ENCODE measurements around the gene CSF2.
"Not testable (repeated sequence)": the region's sequence is repeated elsewhere in the genome, so short reads cannot be mapped to it uniquely, and the experiment has no call there.

CSF2 gene

GRCh38 chr5:132105688-132106087 is 32.1 kb downstream of the CSF2 start:
- in situ Hi-C loops (cut with MboI; ENCODE audit: low sequenced_read_pairs): no loop called here

DNA sequence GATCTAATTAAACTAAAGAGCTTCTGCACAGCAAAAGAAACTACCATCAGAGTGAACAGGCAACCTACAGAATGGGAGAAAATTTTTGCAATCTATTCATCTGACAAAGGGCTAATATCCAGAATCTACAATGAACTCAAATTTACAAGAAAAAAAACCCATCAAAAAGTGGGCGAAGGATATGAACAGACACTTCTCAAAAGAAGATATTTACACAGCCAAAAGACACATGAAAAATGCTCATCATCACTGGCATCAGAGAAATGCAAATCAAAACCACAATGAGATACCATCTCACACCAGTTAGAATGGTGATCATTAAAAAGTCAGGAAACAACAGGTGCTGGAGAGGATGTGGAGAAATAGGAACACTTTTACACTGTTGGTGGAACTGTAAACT is 34.9 kb downstream of the CSF2 start:
- in situ Hi-C loops (cut with MboI; ENCODE audit: low sequenced_read_pairs): not testable (repeated sequence)

- in situ Hi-C loops (cut with MboI; ENCODE audit: low sequenced_read_pairs): not testable (repeated sequence)
Measured at GRCh38 chr5:132108957-132109356, 35.4 kb downstream of the CSF2 start.

- in situ Hi-C loops (cut with MboI; ENCODE audit: low sequenced_read_pairs): no loop called here
Measured at GRCh38 chr5:132109494-132110053, 36.0 kb downstream of the CSF2 start.

DNA sequence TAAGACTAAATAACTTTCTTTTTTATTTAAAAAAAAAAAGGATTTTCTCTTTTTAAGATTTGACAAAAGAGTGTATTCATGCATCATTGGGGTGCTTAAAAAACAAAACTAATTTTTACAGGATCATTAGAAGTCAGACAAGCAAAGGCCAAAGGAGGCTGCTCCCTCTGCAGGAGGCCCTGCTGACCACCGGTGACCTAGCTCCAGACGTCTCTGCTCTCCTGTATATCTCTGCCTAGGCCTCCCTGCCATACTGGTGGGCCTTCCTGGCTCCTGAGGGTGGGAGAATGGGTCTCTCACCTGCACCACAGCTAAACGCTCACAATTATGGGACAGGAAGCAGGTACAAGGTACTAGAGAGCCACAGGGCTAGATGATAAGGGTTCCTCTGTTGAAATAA is 36.6 kb downstream of the CSF2 start:
- in situ Hi-C loops (cut with MboI; ENCODE audit: low sequenced_read_pairs): no loop called here

DNA sequence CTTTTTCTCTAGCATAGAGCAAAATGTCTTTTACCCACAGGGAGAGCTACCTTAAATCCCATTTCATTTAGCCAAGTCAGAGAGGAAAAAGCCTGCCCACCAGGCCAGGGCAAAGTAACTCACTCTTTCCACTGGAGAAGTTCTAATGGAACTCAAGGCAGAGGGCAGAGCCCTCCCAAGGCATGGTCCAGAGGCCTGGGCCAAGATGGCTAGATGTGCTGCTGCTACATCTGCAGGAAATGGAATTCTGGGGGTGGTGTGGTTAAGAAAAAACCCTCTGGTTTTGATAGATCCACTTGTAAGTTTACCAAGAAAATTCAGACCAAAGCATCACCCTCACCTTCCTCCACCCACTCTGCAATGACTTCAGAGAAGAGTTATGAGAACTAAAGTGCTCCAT is 37.3 kb downstream of the CSF2 start:
- in situ Hi-C loops (cut with MboI; ENCODE audit: low sequenced_read_pairs): no loop called here

GRCh38 chr5:132112111-132112510 is 38.5 kb downstream of the CSF2 start:
- in situ Hi-C loops (cut with MboI; ENCODE audit: low sequenced_read_pairs): no loop called here

DNA sequence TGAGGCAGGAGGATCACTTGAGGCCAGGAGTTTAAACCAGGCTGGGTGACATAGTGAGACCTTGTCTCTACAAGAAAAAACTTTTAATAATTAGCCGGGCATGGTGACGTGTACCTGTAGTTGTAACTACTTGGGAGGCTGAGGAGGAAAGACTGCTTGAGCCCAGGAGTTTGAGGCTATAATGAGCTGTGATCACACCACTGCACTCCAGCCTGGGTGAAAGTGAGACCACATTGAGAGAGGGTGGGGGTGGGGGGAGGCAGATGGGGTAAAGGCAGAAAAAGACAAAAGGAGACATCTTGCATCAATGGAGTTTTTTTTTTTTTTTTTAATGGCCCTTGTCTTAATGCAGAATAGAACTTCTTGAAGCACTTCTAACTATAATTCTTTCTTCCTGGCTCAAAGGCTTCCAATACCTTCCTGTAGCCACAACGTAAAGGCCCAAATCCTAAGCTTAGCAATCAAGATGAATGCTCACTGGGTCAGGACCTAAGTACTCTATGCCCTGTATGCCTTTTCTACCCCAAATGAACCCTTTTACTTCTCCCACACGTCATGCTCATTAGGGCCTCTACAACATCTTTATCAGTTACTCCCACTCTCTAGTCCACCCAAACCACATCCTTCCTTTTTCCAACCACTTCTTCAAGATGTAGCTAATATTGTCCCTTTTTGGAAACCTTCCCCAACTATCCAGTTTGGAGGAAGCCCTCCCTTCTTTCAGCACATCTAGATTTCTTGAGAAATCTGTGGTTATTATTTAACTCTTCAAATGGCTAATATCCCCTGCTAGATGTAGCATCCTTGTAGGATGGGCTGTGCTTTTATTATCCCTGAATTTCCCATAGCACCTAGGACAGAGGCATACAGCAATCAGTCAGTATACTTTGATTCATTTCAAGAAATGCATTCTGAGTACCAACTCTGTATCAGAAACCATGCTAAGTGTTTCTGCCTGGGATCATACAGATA is 40.8 kb downstream of the CSF2 start:
- in situ Hi-C loops (cut with MboI; ENCODE audit: low sequenced_read_pairs): no loop called here

DNA sequence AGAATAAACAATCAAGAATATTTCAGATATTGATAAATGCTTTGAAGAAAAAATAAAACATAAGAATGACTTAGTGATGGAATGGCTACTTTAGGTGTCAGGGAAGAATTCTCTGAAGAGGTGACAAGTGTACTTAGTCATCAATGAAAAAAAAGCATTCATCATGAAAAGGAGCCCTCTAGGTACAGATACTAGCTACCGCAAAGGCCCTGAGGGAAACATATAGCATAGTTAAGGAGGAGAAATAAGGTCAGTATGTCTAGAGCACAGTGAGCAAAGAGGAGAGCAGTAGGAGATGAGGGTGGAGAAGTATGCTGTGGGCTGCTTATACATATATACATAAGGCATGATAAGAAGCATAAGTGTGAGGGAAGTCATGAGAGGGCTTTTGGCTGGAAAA is 41.8 kb downstream of the CSF2 start:
- in situ Hi-C loops (cut with MboI; ENCODE audit: low sequenced_read_pairs): no loop called here

- in situ Hi-C loops (cut with MboI; ENCODE audit: low sequenced_read_pairs): no loop called here
Measured at GRCh38 chr5:132116072-132116471, 42.5 kb downstream of the CSF2 start.

GRCh38 chr5:132116909-132117489 is 43.4 kb downstream of the CSF2 start:
- in situ Hi-C loops (cut with MboI; ENCODE audit: low sequenced_read_pairs): not testable (repeated sequence)

GRCh38 chr5:132120717-132121116 is 47.1 kb downstream of the CSF2 start:
- in situ Hi-C loops (cut with MboI; ENCODE audit: low sequenced_read_pairs): not testable (repeated sequence)

- in situ Hi-C loops (cut with MboI; ENCODE audit: low sequenced_read_pairs): not testable (repeated sequence)
Measured at GRCh38 chr5:132122971-132123370, 49.4 kb downstream of the CSF2 start.

- in situ Hi-C loops (cut with MboI; ENCODE audit: low sequenced_read_pairs): not testable (repeated sequence)
Measured at GRCh38 chr5:132123578-132123977, 50.0 kb downstream of the CSF2 start.

Data from hTERT RPE-1 (cell line).